Activated CD8-positive, alpha-beta memory T cell treated with anti-CD3 and anti-CD28 coated beads for 48 hours (primary cell): ENCODE results near the gene TCAF1.
"Not testable (repeated sequence)": the region's sequence is repeated elsewhere in the genome, so short reads cannot be mapped to it uniquely, and the experiment has no call there.

Experiments used
- DNase-seq, 3 experiments: peaks; one replicate each; pipeline ENCODE4 v3.0.0-alpha.2; 2020; ENCODE audit warnings: low read depth in 2 of 3, low spot score in 2 of 3

Gene TCAF1

DNA sequence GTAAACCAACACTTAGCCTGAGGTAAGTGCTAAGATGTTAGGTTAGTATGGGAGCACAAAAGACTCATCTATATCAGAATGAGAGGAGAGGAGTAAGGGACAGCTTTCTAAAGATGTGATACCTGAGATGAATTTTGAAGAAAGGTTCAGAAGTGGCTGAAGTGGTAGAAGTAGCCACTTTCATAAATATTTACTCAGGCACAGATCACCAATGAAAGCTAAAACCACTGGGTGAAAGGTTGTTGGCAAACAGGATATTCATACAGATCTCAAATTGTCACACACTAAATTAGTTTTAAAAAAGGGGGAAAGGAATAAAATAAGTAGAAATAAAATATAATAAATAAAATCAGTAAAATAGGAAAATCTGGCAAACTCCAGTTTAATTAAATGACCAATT is 30.4 kb downstream of the TCAF1 start:
- DNase-seq: not testable (repeated sequence)

DNA sequence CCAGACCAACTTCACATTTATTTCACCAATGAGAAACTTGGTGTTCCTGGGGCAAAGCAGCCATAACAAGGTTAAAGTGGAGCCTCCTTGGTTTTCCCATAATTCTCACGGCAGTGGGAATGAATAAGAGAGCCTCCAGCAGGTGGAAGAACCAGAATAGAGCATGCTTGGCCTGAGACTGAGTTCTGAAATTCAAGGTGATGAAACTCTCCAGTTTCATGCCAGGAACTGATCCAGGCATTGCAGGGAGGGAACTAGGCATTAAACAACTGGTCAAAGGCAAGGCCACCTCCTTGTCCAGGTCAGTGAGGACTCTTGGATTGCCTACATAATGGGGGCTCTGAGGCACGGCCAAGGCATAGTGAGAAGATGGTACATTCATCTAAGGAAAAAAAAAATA is 44.0 kb downstream of the TCAF1 start:
- DNase-seq: not testable (repeated sequence)

DNA sequence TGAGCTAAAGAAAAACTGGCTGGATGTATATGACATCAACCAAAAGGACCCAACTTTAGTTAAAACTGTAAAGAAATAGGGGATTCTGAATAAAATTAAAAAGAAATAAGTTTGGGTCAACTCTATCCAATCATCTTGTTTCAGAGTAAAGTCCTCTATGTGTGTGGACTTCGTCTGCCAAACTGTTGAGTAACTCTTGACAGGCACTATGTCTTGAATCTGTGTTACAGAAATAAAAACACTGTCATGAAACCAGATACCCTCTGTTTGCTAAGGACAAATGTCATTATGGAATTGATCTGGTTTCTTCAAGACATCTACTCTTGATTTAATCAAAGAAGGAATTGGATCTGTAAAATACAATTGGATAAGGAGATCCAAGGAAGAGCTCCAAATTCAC is 46.5 kb downstream of the TCAF1 start:
- not testable (repeated sequence) for DNase-seq

DNA sequence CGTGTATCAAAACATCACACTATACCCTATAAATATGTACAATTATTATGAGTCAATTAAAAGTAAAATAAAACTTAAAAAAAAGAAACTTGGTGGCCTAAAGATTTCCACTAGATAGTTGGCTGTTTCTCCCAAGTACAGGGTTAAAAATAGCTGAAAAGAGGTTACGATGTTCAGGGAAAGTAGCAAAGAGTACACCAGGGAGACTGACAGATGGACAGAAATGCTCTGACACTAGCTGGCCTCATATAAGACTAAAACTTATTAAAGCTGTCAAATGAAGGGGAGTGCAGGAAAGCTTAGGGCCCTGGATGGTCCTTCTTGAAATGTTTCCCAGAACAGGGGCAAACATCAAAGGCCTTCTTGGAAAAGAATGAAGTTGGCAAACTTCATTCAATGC is 51.3 kb downstream of the TCAF1 start:
- DNase-seq: no peak

DNA sequence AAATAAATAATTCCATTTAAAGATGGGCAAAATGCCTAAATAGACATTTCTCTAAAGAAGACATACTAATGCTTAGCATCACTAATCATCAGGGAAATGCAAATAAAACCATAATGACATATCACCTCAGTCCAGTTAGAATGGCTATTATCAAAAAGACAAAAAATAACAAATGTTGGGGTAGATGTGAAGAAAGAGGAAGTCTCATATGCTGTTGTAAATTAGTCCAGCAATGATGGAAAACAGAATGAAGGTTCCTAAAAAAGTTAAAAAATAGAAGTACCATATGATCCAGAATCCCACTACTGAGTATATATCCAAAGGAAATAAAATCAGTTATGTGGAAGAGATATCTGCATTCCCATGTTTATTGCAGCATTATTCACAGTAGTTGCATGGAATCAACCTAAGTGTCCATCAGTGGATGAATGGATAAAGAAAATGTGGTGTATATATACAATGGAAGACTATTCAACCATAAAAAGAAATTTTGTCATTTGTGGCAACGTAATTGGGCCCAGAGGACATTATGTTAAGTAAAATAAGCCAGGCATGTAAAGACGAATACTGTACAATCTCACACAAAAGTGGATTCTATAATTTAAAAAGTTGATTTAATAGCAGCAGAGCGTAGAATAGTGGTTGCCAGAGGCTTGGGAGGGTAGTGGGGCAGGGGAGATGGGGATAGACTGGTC is 52.0 kb downstream of the TCAF1 start:
- DNase-seq: no peak

DNA sequence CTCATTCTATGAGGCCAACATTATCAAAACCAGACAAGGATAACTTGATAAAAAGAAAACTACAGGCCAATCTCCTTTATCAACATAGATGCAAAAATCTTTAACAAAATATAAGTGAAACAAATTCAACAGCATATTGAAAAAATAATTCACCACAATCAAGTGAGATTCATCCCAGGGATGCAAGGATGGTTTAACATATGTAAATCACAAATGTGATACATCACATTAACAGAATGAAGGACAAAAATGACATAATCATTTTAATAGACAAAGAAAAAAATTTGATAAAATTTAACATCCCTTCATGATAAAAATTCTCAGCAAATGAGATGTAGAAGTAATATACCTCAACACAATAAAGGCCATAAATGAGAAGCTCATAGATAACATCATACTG is 53.8 kb downstream of the TCAF1 start:
- no peak for DNase-seq

DNA sequence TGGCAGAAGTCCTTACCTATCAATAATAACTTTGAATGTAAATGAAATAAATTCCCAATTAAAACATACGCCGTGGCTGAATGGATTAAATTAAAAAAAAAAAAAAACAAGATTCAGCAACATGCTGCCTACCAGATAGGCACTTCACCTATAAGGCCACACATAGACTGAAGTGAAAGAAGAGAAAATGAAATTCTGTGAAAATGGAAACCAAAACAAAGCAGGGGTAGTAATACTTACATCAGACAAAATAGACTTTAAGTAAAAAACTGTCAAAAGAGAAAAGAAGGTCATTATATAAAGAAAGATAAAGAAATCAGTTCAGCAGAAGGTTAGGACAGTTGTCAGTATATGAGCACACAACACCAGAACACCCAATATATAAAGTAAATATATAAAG is 55.3 kb downstream of the TCAF1 start:
- no peak for DNase-seq

DNA sequence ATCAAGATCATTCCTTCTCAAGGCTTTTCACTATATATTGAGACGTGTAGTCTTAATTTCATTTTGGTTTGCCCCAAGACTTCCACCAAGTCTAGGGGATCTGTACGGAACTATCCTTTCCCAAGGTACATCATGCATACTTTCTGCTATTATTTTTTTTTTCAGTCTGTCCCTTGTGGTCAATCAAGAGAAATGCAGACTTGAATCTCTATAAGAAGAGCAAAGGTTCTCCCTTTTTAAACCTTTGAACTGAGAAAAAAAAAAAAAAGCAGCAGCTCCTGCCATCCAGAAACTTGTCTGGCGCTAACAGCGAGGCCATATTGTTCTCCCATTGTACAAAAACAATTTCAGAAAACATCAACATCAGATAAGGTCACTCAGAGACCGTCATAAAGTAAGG is 60.3 kb downstream of the TCAF1 start:
- not testable (repeated sequence) for DNase-seq

DNA sequence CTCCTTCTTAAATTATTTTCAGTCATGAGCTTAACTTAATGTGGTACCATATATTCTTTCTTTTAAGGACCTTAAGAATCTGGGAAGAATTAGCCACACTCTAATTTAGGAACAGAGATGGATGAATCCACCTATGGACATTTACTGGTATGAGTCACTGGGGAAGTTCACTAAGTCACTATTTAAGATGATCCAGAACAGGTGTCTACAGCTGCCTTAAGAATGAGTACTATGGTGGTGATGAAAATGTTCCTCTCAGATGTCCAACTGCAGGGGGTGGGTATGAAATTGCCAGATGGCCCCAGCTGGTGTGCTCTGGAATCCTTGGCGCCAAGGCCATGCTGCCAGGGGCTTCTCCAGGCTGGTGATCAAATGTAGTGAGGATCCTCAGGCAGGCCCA is 61.9 kb downstream of the TCAF1 start:
- DNase-seq: not testable (repeated sequence)

DNA sequence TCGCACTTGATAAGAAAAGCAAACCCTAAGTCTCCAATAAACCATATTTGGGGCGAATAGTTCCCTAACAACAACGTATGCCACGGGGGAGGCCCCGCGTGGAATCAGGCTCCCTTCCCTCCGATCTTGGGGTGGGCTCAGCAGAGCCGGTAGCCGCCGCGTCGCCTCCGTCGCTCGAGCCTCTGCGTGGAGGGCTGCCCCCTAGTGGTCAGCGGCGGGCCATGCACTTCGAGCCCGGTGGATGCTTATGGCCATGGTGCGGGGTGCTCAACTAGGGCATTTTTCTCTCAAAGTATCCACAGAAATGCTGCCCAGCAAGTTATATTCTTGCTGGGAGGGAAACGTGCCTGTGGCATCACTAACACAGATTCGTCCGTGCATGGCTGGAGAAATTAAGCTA is 64.8 kb downstream of the TCAF1 start:
- DNase-seq: peak; percentile 90 to 97 (median 96)

DNA sequence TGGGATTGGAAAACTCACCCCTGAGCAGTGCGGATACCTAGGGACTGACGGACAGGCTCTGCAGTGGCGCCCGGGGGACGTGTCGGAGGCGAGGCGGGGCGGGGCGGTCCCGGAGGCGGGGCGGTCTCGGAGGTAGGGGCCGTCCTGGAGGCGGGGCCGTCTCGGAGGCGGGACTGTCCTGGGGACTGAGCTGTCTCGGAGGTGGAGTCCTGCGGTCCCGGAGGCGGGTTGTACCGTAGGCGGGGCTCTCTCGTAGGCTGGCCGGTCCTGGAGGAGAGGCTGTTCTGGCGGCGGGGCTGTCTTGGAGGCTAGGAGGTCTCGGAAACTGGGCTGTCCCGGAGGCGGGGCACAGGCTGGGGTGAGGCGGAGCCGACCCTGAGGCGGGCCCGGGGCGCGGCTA is 65.4 kb downstream of the TCAF1 start:
- DNase-seq: peak; percentile 81 to 92 (median 91)

DNA sequence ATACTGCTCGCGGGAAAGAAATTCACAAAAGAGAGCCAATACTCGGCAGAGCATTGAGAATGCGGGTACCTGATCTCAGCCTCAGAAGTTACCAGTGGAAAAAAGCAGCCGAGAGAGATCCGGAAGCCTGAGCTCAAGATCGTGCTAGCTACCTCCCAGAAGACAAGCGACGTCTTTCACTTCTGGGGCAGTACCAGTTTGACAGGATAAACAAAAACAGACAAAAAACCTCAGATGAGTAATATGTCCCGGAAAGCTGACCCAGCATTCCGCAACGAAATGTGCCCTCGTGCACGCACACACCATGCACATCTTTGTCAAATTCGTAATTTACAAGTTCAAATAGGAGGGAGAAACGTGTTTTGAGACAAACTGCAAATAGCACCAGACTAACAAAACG is 65.9 kb downstream of the TCAF1 start:
- not testable (repeated sequence) for DNase-seq

DNA sequence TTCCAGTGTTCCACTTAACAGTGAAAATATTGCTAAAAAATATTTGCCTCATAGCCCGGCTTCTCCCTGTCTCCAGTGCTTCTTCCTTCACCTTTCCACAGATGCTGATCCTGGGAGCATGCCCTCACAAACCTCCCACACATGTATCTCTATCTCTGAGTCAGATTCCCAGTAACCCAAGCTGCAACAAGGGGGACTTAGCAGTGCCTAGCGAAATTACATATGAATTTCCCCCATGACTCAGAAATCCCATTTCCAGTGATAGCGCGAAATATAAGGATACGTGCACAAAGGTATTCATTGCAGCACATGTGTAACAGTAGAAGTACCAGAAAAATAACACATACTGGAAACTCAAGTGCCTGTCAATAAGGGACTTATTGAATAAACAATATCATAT is 75.4 kb downstream of the TCAF1 start:
- not testable (repeated sequence) for DNase-seq

DNA sequence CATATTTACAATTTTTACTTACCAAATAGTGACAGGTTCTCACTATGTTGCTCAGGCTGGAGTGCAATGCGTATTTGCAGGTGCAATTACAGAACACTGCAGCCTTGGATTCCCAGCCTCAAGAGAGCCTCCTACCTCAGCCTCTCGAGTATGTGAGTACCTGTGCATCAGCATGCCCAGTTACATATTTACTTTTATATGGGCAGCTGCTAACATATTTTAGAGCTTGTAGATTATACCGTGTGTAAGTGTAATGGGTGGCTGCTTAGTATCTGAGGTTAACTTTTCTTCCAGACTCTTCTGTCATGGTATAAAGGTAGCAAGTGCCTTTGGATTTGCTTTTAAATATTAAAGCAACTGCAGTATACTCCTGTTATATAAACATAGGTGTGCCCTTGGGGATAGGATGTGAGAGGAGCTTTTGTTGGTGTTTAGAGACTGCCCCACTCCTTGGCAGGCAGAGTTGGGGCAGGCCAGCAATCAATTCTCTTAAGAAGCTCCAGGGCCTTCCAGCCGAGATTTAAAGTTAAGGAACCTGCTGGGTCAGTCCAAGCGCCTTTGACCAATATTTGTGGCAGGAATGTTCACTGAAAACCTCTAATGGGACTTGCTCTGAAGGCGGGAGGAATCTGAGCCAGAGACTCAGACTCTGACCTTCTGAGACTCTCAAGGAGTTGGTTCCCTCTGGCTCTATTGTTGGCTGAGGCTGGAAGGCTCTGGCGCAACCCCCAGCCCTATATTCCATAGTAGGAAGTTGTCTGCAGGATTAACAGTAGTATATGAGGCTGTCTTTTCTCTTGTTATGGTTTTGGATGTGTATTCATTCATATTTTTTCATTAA is 77.5 kb downstream of the TCAF1 start:
- DNase-seq: not testable (repeated sequence)

DNA sequence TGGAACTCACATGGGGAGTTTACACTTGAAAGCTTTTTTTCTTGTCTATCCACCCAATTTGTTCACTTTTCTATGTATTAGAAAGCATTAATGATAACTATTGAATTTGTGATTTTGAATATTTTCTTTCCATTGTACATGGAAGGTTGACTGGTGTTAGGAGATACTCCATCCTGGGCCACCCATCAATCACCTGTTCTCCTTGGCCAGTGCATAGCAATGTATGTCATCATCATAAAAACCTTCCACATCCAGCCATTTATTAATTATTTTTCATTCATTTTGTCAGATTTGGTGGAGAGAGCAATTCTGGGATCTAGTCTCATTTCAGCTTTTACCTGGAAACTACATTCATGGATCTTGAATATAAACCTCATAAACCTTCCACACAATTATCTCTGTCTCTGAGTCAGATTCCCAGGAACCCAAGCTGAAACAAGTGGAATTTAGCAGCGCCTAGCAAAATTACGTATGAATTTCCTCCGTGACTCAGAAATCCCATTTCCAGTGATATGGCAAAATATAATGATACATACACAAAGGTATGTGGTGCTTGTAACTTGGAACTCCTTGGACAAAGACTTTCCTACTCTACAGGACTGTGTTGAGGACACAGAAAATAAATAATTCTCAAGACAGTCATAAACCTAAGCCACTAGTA is 78.2 kb downstream of the TCAF1 start:
- DNase-seq: not testable (repeated sequence)

DNA sequence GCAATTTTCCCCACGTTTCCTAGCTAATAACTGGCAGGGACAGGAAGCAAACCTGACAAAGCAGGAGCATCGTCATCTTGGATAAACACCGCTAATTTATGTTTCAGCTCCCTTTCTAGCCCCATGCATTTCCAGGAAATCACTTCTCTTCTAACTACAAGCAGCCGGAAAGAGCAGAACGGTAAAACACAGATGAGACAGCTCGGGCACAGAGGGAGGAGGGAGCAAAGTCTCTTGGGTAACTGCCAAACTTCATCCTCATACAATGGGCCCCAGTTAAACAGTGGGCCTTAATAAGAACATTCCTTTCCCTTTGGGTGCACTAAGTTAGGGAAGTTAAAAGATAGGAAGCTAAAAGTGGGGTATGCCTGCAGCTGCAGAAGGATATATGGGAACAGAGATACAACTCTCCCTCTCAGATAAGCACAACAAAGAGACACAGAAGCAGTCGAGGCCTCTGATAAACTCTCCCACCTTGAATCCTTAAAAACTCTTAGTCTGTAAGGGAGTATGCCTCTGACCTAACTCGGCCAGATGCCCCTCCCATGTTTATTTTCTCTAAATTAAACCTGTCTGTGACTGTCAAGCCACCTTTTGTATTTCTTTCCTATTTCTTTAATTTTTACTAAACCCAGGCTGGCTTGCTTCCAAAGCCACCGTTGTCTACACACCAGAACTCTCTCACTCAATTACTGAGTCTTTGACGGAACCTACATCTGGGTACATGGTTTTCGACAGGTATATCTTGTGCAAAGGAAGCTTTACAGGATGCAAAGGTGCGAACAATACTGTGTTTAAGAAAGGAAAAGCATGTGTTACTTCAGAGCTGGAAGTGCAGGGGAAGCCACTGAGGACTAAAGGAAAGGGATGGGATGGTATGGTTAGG is 80.3 kb downstream of the TCAF1 start:
- not testable (repeated sequence) for DNase-seq

DNA sequence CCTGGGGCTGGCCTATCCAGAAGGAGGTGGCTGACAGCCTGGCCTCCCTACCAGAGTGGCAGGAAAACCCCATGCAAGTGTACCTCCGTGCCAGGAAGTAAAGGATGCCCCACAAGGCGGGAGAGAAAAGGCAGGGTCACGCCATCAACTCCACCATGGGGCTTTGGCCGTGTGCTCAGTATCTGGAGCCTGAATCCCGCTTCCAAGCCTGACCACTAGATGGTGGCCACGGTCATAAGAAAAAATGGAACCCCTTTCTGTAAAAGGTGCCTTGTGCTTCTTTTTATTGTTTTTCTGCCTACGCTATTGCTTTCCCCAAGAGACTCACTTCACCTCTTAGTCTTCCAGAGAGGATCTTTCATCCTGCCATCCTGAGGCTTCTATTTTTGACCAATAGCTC is 84.1 kb downstream of the TCAF1 start:
- not testable (repeated sequence) for DNase-seq

DNA sequence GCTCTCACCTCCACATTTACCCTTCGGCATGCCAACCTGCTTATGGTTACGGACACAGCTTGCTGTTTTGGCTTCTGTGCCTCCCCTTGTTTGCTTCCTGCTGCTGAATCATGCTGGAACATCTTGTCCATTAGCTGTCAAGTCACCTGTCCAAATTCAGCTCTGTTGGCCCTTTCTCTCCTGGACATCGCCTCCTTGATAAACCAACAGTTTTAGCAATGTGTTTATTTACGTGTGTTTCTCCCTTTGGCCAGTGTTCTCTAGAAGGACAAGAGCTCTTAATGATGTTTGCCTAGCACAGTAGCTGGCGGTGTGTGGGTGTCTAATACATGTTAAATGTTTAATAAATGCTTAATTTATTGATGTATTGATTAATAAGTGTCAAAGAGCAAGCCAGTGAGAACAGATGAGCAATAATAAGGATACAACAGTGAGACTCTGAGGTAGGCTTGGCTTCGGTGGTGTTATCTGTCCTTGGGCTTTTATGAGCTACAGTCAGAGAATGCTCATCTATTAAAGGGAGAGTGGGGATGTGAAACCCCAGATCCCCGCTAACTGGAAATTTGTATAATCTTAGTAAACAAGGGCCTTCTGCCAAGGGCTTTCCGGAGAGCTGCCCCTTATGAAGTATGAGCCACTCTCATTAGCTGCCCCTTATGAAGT is 85.4 kb downstream of the TCAF1 start:
- not testable (repeated sequence) for DNase-seq

DNA sequence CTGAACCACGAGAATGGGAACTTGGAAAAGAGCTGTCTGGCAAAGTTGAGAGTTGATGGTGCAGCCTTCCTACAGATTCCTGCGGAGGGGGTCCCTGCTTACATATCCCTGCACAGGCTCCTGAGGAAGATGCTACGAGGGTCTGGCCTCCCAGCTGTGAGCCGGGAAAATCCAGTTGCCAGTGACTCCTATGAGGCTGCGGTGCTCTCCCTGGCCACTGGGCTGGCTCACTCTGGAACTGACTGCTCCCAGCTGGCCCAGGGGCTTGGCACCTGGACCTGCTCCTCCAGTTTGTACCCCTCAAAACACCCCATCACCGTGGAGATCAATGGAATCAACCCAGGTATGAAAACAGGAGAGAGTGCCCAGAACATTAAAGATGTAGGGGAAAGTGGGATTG is 91.3 kb downstream of the TCAF1 start:
- DNase-seq: not testable (repeated sequence)

DNA sequence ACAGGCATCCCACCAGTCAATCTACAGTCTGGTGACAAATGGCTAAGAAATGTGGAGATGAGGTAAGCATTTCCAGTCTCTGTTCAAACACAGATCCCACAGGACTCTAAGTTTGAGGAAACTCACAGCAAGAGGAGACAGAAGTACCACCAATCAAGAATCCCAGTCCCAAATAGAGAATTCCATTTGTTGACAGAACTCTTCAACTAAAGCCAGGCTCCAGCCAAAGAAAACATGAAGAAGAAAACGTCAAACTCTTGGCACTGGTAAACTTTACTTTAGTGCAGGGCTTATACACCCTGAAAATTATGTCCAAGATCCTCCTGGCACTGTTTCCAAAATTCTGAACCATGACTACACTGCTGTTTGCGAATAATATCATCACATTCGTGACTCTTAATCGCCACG is 95.3 kb downstream of the TCAF1 start:
- DNase-seq: not testable (repeated sequence)
